Tibial nerve (tissue), 3 donors: ENCODE measurements around the gene TUBB2B.

Experiments
- CTCF ChIP-seq, 5 experiments: fragments of 200-600 bp in 3 of 5; fragments of 450-650 bp in 2 of 5; sonication (generic) in 3 of 5; IDR thresholded peaks; one replicate each; pipeline ENCODE4 v1.5.1; 2016 to 2019; ENCODE audit warnings: antibody characterized with exemption in 5 of 5, mild to moderate bottlenecking in 3 of 5, moderate library complexity in 2 of 5
- POLR2A ChIP-seq, 2 donors: fragments of 450-650 bp; IDR thresholded peaks; one replicate each; pipeline ENCODE4 v1.6.1; 2017; ENCODE audit warnings: antibody characterized with exemption in 2 of 2, mild to moderate bottlenecking in 2 of 2, moderate library complexity in 2 of 2

GRCh38 chr6:3252369-3252768 is 24.9 kb upstream of the TUBB2B start:
- TF ChIP-seq CTCF (IDR thresholded peaks at IDR 0.05), result no peak
- no peak for TF ChIP-seq POLR2A (IDR thresholded peaks at IDR 0.05)
